AG09309 (cell line): ENCODE results near the gene INCENP.
"Not testable (repeated sequence)": the region's sequence is repeated elsewhere in the genome, so short reads cannot be mapped to it uniquely, and the experiment has no call there.

Source experiments
- DNase-seq: peaks from one replicate; pipeline ENCODE4 v3.0.0-alpha.2; 2010; ENCODE audit warnings: low read depth
- H3K4me3 ChIP-seq: 2 replicates; pipeline ENCODE4 v1.5.1; 2011; ENCODE audit warnings: mild to moderate bottlenecking, low read depth, low read length, moderate library complexity; ENCODE audit not compliant: control insufficient read depth
- CTCF ChIP-seq: IDR thresholded peaks from 2 replicates; pipeline ENCODE4 v1.5.1; 2011; ENCODE audit warnings: mild to moderate bottlenecking, low read depth, low read length, inconsistent platforms; ENCODE audit not compliant: insufficient read depth, control insufficient read depth; ENCODE audit errors: missing control alignments

Gene INCENP

GRCh38 chr11:62182147-62182891, 58.5 kb downstream of the INCENP start:
- no peak for TF ChIP-seq CTCF
- no peak for DNase-seq
- H3K4me3 ChIP-seq, result no peak overlapping the region

- no peak overlapping the region for H3K4me3 ChIP-seq
- no peak for DNase-seq
- TF ChIP-seq CTCF, result no peak
Observed at GRCh38 chr11:62186195-62186594, 62.4 kb downstream of the INCENP start.

GRCh38 chr11:62190011-62190410, 66.2 kb downstream of the INCENP start, which contains the start of gene SCGB1D1:
SCGB1D1 (plus strand) TSS chr11:62190216; CDS start chr11:62190285, 69 bp downstream.
- TF ChIP-seq CTCF, result no peak
- DNase-seq, result no peak
- H3K4me3 ChIP-seq, result no peak within 1 kb of the TSS

GRCh38 chr11:62193952-62194351, 70.1 kb downstream of the INCENP start:
- no peak for DNase-seq
- H3K4me3 ChIP-seq, result no peak overlapping the region
- TF ChIP-seq CTCF, result no peak

- not testable (repeated sequence) for DNase-seq, H3K4me3 ChIP-seq
Observed at GRCh38 chr11:62195010-62195409, 71.2 kb downstream of the INCENP start.

GRCh38 chr11:62195945-62196344, 72.1 kb downstream of the INCENP start:
- DNase-seq, result no peak
- H3K4me3 ChIP-seq, result no peak overlapping the region
- TF ChIP-seq CTCF, result no peak

GRCh38 chr11:62197400-62197799, 73.6 kb downstream of the INCENP start:
- DNase-seq, H3K4me3 ChIP-seq: not testable (repeated sequence)

GRCh38 chr11:62201376-62201775, 77.6 kb downstream of the INCENP start:
- no peak for TF ChIP-seq CTCF
- no peak for DNase-seq
- no peak overlapping the region for H3K4me3 ChIP-seq
